Activated CD4-positive, alpha-beta memory T cell treated with anti-CD3 and anti-CD28 coated beads, Interleukin-2, amount 10 ng/mL, durations not matched to agents 7 days and 5 days (primary cell): ENCODE data around the gene PTOV1. TPM values are rescaled to one million over a fixed set of nuclear protein-coding genes. Genes with fewer than 3 reads are reported as not detected.
A peak's percentile ranks its signal among the peaks of the same experiment; 100 is the strongest.

ENCODE experiments used
- CTCF ChIA-PET: fragments of 350-600 bp; sonication (Branson Sonifier 250); formaldehyde crosslinking; loops from one replicate; lab custom pipeline; 2021; ENCODE audit warnings: antibody characterized with exemption, inconsistent platforms; lab: Charles Lee
- POLR2A ChIA-PET: fragments of 350-600 bp; sonication (Branson Sonifier 250); formaldehyde crosslinking; loops from one replicate; lab custom pipeline; 2021; ENCODE audit warnings: antibody characterized with exemption; lab: Charles Lee
- DNase-seq: peaks from one replicate; pipeline ENCODE4 v3.0.0-alpha.2; 2020
- H3K27ac Mint-ChIP-seq: one replicate; pipeline ENCODE4 v1.8.0; 2021; ENCODE audit warnings: mild to moderate bottlenecking, mixed read lengths
- H3K27me3 Mint-ChIP-seq: one replicate; pipeline ENCODE4 v1.8.0; 2021; ENCODE audit warnings: mixed read lengths
- H3K36me3 Mint-ChIP-seq: one replicate; pipeline ENCODE4 v1.8.0; 2021; ENCODE audit warnings: low read depth, mixed read lengths
- H3K4me1 Mint-ChIP-seq: one replicate; pipeline ENCODE4 v1.8.0; 2021; ENCODE audit warnings: mixed read lengths
- H3K4me3 Mint-ChIP-seq: one replicate; pipeline ENCODE4 v1.8.0; 2021; ENCODE audit warnings: mild to moderate bottlenecking, mixed read lengths
- H3K9me3 Mint-ChIP-seq: one replicate; pipeline ENCODE4 v1.8.0; 2021; ENCODE audit warnings: mixed read lengths
- total RNA-seq, 2 experiments: library from RNA; stranded (reverse); gene quantifications; one replicate each; pipeline ENCODE4 v1.2.3, GENCODE V29; 2021

PTOV1 gene
- total RNA-seq, 2 experiments from 2014 or later, result 69.3 to 71.7 TPM

- no peaks in the 10 kb centered on the region for H3K27me3 Mint-ChIP-seq
- peaks cover 32% of the 10 kb centered on the region for H3K36me3 Mint-ChIP-seq
- CTCF ChIA-PET, result interaction anchor here (1.0 kb wide), 1 partner anchor 9 kb away, joined by 3 read pairs; the partner anchor contains the start of gene PNKP
- no peaks in the 10 kb centered on the region for H3K9me3 Mint-ChIP-seq
- H3K4me1 Mint-ChIP-seq, result peaks cover 32% of the 10 kb centered on the region
- peak; percentile 99 for DNase-seq
- POLR2A ChIA-PET, result interaction anchor here (0.7 to 3.4 kb wide), 17 partner anchors 8 to 381 kb away, joined by 3 to 39 read pairs (median 7); partner anchors contain the start of genes ATF5, FUZ, IL4I1 and MED25
- no peak within 1 kb of the TSS for H3K27ac Mint-ChIP-seq
- H3K4me3 Mint-ChIP-seq, result no peak within 1 kb of the TSS
Observed at GRCh38 chr19:49877020-49877878, 26.3 kb downstream of the PTOV1 start, which contains the start of the genes AKT1S1 and TBC1D17. TSS of gene AKT1S1 (minus strand) at chr19:49877355. CDS start at chr19:49873295, 4,060 bp downstream. TSS of gene TBC1D17 (plus strand) at chr19:49877702. CDS start at chr19:49877724, 22 bp downstream.

- DNase-seq, result peak; percentile 99
- Mint-ChIP-seq H3K9me3 (no peaks in the 10 kb centered on the region), H3K4me3 (no peak overlapping the region), H3K36me3 (peaks cover 39% of the 10 kb centered on the region), H3K4me1 (peaks cover 31% of the 10 kb centered on the region), H3K27ac (no peak overlapping the region), H3K27me3 (no peaks in the 10 kb centered on the region)
- ChIA-PET POLR2A (interaction anchor here (1.0 to 3.4 kb wide), 13 partner anchors 8 to 379 kb away, joined by 3 to 39 read pairs (median 8); partner anchors contain the start of genes ATF5, FUZ, IL4I1 and MED25), CTCF (interaction anchor here (1.0 kb wide), 1 partner anchor 10 kb away, joined by 3 read pairs; the partner anchor contains the start of gene PNKP)
Observed at GRCh38 chr19:49877879-49878743, 27.2 kb downstream of the PTOV1 start.

- CTCF ChIA-PET, result no interaction called here
- no peak for DNase-seq
- Mint-ChIP-seq H3K4me1 (peaks cover 31% of the 10 kb centered on the region), H3K4me3 (no peak overlapping the region), H3K9me3 (no peaks in the 10 kb centered on the region), H3K27ac (no peak overlapping the region), H3K27me3 (no peaks in the 10 kb centered on the region), H3K36me3 (peaks cover 45% of the 10 kb centered on the region)
- POLR2A ChIA-PET, result interaction anchor here (1.8 kb wide), 1 partner anchor 49 kb away, joined by 4 read pairs; no protein-coding TSS in a partner anchor
Observed at GRCh38 chr19:49878744-49879070, 27.7 kb downstream of the PTOV1 start.

GRCh38 chr19:49879243-49879963, 28.4 kb downstream of the PTOV1 start:
- H3K4me1 Mint-ChIP-seq, result peaks cover 29% of the 10 kb centered on the region
- CTCF ChIA-PET, result no interaction called here
- H3K27me3 Mint-ChIP-seq, result no peaks in the 10 kb centered on the region
- POLR2A ChIA-PET, result interaction anchor here (1.8 kb wide), 1 partner anchor 48 kb away, joined by 4 read pairs; no protein-coding TSS in a partner anchor
- H3K36me3 Mint-ChIP-seq, result peaks cover 48% of the 10 kb centered on the region
- H3K4me3 Mint-ChIP-seq, result no peak overlapping the region
- no peak overlapping the region for H3K27ac Mint-ChIP-seq
- no peaks in the 10 kb centered on the region for H3K9me3 Mint-ChIP-seq
- no peak for DNase-seq

- DNase-seq, result no peak
- no peaks in the 10 kb centered on the region for H3K9me3 Mint-ChIP-seq
- H3K27ac Mint-ChIP-seq, result no peak overlapping the region
- H3K36me3 Mint-ChIP-seq, result peaks cover 52% of the 10 kb centered on the region
- H3K27me3 Mint-ChIP-seq, result no peaks in the 10 kb centered on the region
- peaks cover 22% of the 10 kb centered on the region for H3K4me1 Mint-ChIP-seq
- ChIA-PET CTCF (no interaction called here), POLR2A (interaction anchor here (1.8 kb wide), 1 partner anchor 47 kb away, joined by 4 read pairs; no protein-coding TSS in a partner anchor)
- H3K4me3 Mint-ChIP-seq, result no peak overlapping the region
Observed at GRCh38 chr19:49880162-49880869, 29.4 kb downstream of the PTOV1 start.

- H3K4me1 Mint-ChIP-seq, result peaks cover 18% of the 10 kb centered on the region
- no peak overlapping the region for H3K4me3 Mint-ChIP-seq
- CTCF ChIA-PET, result no interaction called here
- POLR2A ChIA-PET, result interaction anchor here (0.7 to 2.2 kb wide), 7 partner anchors 9 to 68 kb away, joined by 3 to 9 read pairs (median 3); partner anchors contain the start of genes ATF5, FUZ, IL4I1 and NUP62
- no peak overlapping the region for H3K27ac Mint-ChIP-seq
- H3K27me3 Mint-ChIP-seq, result no peaks in the 10 kb centered on the region
- DNase-seq, result no peak
- H3K36me3 Mint-ChIP-seq, result peaks cover 53% of the 10 kb centered on the region
- H3K9me3 Mint-ChIP-seq, result no peaks in the 10 kb centered on the region
Observed at GRCh38 chr19:49881186-49881585, 30.2 kb downstream of the PTOV1 start.

- H3K9me3 Mint-ChIP-seq, result no peaks in the 10 kb centered on the region
- no peak overlapping the region for H3K27ac Mint-ChIP-seq
- peaks cover 53% of the 10 kb centered on the region for H3K36me3 Mint-ChIP-seq
- H3K27me3 Mint-ChIP-seq, result no peaks in the 10 kb centered on the region
- peaks cover 20% of the 10 kb centered on the region for H3K4me1 Mint-ChIP-seq
- POLR2A ChIA-PET, result interaction anchor here (0.7 to 2.2 kb wide), 7 partner anchors 8 to 69 kb away, joined by 3 to 9 read pairs (median 3); partner anchors contain the start of genes ATF5, FUZ, IL4I1 and NUP62
- no peak overlapping the region for H3K4me3 Mint-ChIP-seq
- CTCF ChIA-PET, result no interaction called here
- DNase-seq, result no peak
Observed at GRCh38 chr19:49881672-49882394, 30.9 kb downstream of the PTOV1 start.

GRCh38 chr19:49882643-49883042, 31.7 kb downstream of the PTOV1 start:
- POLR2A ChIA-PET, result interaction anchor here (1.9 to 2.2 kb wide), 2 partner anchors 46 to 69 kb away, joined by 5 to 9 read pairs; partner anchors contain the start of genes ATF5, FUZ and NUP62
- H3K4me1 Mint-ChIP-seq, result peaks cover 20% of the 10 kb centered on the region
- CTCF ChIA-PET, result no interaction called here
- H3K9me3 Mint-ChIP-seq, result no peaks in the 10 kb centered on the region
- H3K4me3 Mint-ChIP-seq, result no peak overlapping the region
- no peak for DNase-seq
- no peak overlapping the region for H3K27ac Mint-ChIP-seq
- H3K27me3 Mint-ChIP-seq, result no peaks in the 10 kb centered on the region
- peaks cover 53% of the 10 kb centered on the region for H3K36me3 Mint-ChIP-seq

GRCh38 chr19:49883094-49883493, 32.1 kb downstream of the PTOV1 start:
- no peak for DNase-seq
- CTCF ChIA-PET, result no interaction called here
- no peaks in the 10 kb centered on the region for H3K9me3 Mint-ChIP-seq
- H3K4me3 Mint-ChIP-seq, result no peak overlapping the region
- H3K4me1 Mint-ChIP-seq, result peaks cover 17% of the 10 kb centered on the region
- no peaks in the 10 kb centered on the region for H3K27me3 Mint-ChIP-seq
- no peak overlapping the region for H3K27ac Mint-ChIP-seq
- H3K36me3 Mint-ChIP-seq, result peaks cover 51% of the 10 kb centered on the region
- POLR2A ChIA-PET, result interaction anchor here (1.2 to 2.2 kb wide), 2 partner anchors 45 kb away, joined by 3 to 9 read pairs; partner anchors contain the start of genes ATF5 and NUP62

GRCh38 chr19:49884109-49884508, 33.1 kb downstream of the PTOV1 start:
- ChIA-PET CTCF (no interaction called here), POLR2A (interaction anchor here (0.9 to 1.2 kb wide), 2 partner anchors 44 to 46 kb away, joined by 3 read pairs; no protein-coding TSS in a partner anchor)
- Mint-ChIP-seq H3K9me3 (no peaks in the 10 kb centered on the region), H3K4me3 (no peak overlapping the region), H3K27ac (no peak overlapping the region), H3K27me3 (no peaks in the 10 kb centered on the region), H3K4me1 (peaks cover 9% of the 10 kb centered on the region), H3K36me3 (peaks cover 46% of the 10 kb centered on the region)
- DNase-seq, result no peak

GRCh38 chr19:49884760-49885159, 33.8 kb downstream of the PTOV1 start:
- H3K27ac Mint-ChIP-seq, result no peak overlapping the region
- no peaks in the 10 kb centered on the region for H3K9me3 Mint-ChIP-seq
- CTCF ChIA-PET, result no interaction called here
- POLR2A ChIA-PET, result no interaction called here
- H3K4me1 Mint-ChIP-seq, result peaks cover 9% of the 10 kb centered on the region
- H3K36me3 Mint-ChIP-seq, result peaks cover 44% of the 10 kb centered on the region
- DNase-seq, result no peak
- no peak overlapping the region for H3K4me3 Mint-ChIP-seq
- no peaks in the 10 kb centered on the region for H3K27me3 Mint-ChIP-seq
